ENCODE data around the gene PRKN. TPM values are rescaled to one million over a fixed set of nuclear protein-coding genes. Genes with fewer than 3 reads are reported as not detected.

The PRKN gene
- total RNA-seq, 1 donor from 2014 or later, result 0.79 TPM

GRCh38 chr6:162603231-162604015 is 124.1 kb downstream of the PRKN start:
- H3K4me3 ChIP-seq (ENCODE audit: low read depth, low read length), result no peak overlapping the region
- no peak for TF ChIP-seq CTCF (IDR thresholded peaks at IDR 0.05; ENCODE audit: insufficient read depth, low read length, severe bottlenecking)
- FAIRE-seq (no peak), DNase-seq (ENCODE audit: low read depth) (no peak)
- H3K36me3 ChIP-seq (ENCODE audit: control insufficient read depth, insufficient read depth, low read length), result no peaks in the 10 kb centered on the region
- H3K27me3 ChIP-seq (ENCODE audit: control insufficient read depth, insufficient read depth, low read length), result no peaks in the 10 kb centered on the region

- no peaks in the 10 kb centered on the region for H3K27me3 ChIP-seq (ENCODE audit: control insufficient read depth, insufficient read depth, low read length)
- H3K4me3 ChIP-seq (ENCODE audit: low read depth, low read length), result no peak overlapping the region
- FAIRE-seq (no peak), DNase-seq (ENCODE audit: low read depth) (no peak)
- no peaks in the 10 kb centered on the region for H3K36me3 ChIP-seq (ENCODE audit: control insufficient read depth, insufficient read depth, low read length)
- no peak for TF ChIP-seq CTCF (IDR thresholded peaks at IDR 0.05; ENCODE audit: insufficient read depth, low read length, severe bottlenecking)
Measured at GRCh38 chr6:162602759-162603158, 124.8 kb downstream of the PRKN start.

- no peak for FAIRE-seq
- DNase-seq (ENCODE audit: low read depth), result no peak
- Histone ChIP-seq H3K27me3 (ENCODE audit: control insufficient read depth, insufficient read depth, low read length) (no peaks in the 10 kb centered on the region), H3K4me3 (ENCODE audit: low read depth, low read length) (no peak overlapping the region), H3K36me3 (ENCODE audit: control insufficient read depth, insufficient read depth, low read length) (no peaks in the 10 kb centered on the region)
- TF ChIP-seq CTCF (IDR thresholded peaks at IDR 0.05; ENCODE audit: insufficient read depth, low read length, severe bottlenecking), result no peak
Measured at GRCh38 chr6:162596676-162597075, 130.9 kb downstream of the PRKN start.

GRCh38 chr6:162591517-162591916 is 136.0 kb downstream of the PRKN start:
- Histone ChIP-seq H3K27me3 (ENCODE audit: control insufficient read depth, insufficient read depth, low read length) (no peaks in the 10 kb centered on the region), H3K4me3 (ENCODE audit: low read depth, low read length) (no peak overlapping the region), H3K36me3 (ENCODE audit: control insufficient read depth, insufficient read depth, low read length) (no peaks in the 10 kb centered on the region)
- DNase-seq (ENCODE audit: low read depth), result no peak
- no peak for TF ChIP-seq CTCF (IDR thresholded peaks at IDR 0.05; ENCODE audit: insufficient read depth, low read length, severe bottlenecking)
- FAIRE-seq, result no peak

- DNase-seq (ENCODE audit: low read depth), result no peak
- FAIRE-seq, result no peak
- Histone ChIP-seq H3K36me3 (ENCODE audit: control insufficient read depth, insufficient read depth, low read length) (no peaks in the 10 kb centered on the region), H3K27me3 (ENCODE audit: control insufficient read depth, insufficient read depth, low read length) (no peaks in the 10 kb centered on the region), H3K4me3 (ENCODE audit: low read depth, low read length) (no peak overlapping the region)
- TF ChIP-seq CTCF (IDR thresholded peaks at IDR 0.05; ENCODE audit: insufficient read depth, low read length, severe bottlenecking), result no peak
Measured at GRCh38 chr6:162581988-162582780, 145.4 kb downstream of the PRKN start.

All from bronchial epithelial cell (primary cell).